GM21423 (cell line): ENCODE data around the gene SLCO1B1.
"Not testable (repeated sequence)": the region's sequence is repeated elsewhere in the genome, so short reads cannot be mapped to it uniquely, and the experiment has no call there.

ENCODE experiments used
- ATAC-seq: cut with Tn5 transposase; IDR thresholded peaks from one replicate; pipeline ENCODE4 v1.9.1; 2021; ENCODE audit warnings: mild to moderate bottlenecking, moderate library complexity; ENCODE audit not compliant: unreplicated experiment

Gene SLCO1B1, protein sequence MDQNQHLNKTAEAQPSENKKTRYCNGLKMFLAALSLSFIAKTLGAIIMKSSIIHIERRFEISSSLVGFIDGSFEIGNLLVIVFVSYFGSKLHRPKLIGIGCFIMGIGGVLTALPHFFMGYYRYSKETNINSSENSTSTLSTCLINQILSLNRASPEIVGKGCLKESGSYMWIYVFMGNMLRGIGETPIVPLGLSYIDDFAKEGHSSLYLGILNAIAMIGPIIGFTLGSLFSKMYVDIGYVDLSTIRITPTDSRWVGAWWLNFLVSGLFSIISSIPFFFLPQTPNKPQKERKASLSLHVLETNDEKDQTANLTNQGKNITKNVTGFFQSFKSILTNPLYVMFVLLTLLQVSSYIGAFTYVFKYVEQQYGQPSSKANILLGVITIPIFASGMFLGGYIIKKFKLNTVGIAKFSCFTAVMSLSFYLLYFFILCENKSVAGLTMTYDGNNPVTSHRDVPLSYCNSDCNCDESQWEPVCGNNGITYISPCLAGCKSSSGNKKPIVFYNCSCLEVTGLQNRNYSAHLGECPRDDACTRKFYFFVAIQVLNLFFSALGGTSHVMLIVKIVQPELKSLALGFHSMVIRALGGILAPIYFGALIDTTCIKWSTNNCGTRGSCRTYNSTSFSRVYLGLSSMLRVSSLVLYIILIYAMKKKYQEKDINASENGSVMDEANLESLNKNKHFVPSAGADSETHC

DNA sequence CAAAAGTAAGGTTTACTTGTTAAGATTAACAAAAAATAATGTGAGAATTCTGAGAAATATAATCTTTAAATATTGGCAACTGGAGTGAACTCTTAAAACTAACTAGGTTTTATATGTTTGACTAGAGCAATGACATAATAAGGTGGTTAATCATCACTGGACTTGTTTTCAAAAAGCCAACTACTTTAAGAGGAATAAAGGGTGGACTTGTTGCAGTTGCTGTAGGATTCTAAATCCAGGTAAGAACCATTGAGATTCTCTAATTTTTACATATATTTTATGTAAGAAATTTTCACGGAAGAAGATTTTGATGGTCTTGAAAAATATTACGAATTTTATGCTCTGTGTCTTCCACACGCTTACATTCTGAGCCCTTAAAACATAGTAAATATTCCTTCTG is at the start of gene SLCO1B1:
TSS of gene SLCO1B1 (plus strand) at position 197 of the 400 bp plus-strand sequence. CDS start 10,381 bp downstream, outside the sequence.
- no peak for ATAC-seq

- ATAC-seq: not testable (repeated sequence)
Observed at GRCh38 chr12:21084753-21085152, 46.2 kb upstream of the SLCO1B1 start.

DNA sequence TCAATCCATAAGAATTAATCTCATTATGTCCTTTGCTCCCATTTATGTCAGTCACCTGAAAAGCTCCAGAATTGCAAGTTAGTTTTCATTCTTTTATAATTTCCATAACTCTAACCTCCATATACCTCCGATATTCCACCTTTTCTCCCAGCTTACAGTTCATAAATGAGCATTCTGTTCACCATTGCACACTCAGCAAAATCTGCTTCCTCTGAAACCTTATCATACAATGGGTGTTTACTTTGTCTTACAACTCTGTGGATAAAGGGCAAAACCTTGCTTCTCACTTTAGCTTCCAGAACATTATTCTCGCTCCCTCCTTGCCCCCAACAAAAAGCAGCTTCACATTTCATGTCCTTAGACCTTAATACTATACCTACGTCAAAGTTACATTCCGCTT is 19.3 kb upstream of the SLCO1B1 start:
- ATAC-seq: no peak

DNA sequence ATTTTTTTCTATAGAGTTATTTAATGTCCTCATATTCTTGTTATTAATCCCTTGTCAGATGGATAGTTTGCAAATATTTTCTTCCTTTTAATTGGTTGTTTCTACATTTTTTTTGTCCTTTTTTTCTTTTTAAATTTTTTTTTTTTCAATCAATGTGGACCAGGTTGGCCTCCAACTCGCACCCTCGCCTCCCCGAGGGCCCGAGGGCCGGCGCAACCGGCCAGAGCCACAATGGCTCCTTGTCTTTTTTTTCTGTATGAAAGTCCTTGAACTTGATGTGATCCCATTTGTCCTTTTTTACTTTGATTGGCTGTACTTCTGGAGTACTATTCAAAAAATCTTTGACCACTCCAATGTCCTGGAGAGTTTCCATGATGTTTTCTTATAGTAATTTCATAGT is 17.7 kb upstream of the SLCO1B1 start:
- ATAC-seq: no peak

DNA sequence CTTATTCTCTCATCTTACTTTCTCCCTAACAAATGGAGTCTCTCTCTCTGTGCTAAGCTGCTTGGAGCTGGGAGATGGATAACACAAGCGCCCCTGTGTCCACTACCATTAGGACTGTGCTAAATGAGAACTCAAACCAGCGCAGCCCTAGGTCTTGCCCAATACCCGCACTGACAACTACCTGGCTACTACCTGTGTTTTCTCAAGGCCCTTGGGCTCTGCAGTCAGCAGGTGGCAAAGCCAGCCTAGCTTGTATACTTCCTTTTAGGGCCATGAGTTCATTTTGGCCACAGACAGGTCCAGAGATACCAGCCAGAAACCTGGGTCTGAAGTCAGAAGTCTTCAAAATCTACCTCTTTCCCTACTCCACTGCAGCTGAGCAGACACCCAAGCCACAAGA is 13.0 kb upstream of the SLCO1B1 start:
- no peak for ATAC-seq

- ATAC-seq: no peak
Observed at GRCh38 chr12:21118760-21119159, 12.2 kb upstream of the SLCO1B1 start.

DNA sequence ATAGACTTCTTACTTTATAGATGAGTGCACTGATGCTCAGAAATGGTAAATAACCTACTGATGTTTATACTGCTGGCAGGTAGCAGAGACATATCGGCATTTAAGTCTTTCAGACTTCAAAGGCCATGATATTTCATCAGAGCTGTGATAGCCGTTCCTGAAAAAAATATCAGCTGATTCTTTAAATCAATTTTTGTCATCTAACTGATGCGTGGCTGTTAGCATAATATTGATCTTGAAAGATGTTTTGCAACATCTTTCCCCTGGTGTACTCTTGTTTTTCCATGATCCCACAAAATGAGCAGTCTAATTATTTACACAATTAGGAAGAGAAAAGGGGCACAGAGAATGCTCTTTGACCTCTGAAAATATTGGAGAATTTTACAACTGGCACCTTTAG is 1.6 kb upstream of the SLCO1B1 start:
- ATAC-seq: no peak

DNA sequence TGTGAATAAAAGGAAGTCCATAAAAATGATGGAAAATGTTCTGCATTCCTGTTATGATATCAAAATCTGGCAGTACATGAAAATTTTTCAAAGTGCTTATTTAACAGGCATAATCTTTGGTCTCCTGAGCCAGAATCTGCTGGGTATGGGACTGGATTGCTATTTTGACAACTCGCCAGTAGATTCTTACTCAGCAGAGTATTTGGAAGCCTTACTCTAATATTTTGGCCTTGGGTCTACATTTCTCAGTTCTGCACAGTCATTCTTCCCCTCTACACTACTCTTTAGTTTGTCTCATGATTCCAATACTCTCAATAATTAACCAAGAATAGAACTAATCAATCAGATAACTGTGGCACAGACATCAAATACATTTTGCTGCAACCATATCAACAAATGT is 1.1 kb upstream of the SLCO1B1 start:
- no peak for ATAC-seq

GRCh38 chr12:21137318-21137999 is 6.5 kb downstream of the SLCO1B1 start:
- not testable (repeated sequence) for ATAC-seq

GRCh38 chr12:21138016-21138415 is 7.0 kb downstream of the SLCO1B1 start:
- no peak for ATAC-seq

GRCh38 chr12:21144309-21144708 is 13.3 kb downstream of the SLCO1B1 start:
- no peak for ATAC-seq

DNA sequence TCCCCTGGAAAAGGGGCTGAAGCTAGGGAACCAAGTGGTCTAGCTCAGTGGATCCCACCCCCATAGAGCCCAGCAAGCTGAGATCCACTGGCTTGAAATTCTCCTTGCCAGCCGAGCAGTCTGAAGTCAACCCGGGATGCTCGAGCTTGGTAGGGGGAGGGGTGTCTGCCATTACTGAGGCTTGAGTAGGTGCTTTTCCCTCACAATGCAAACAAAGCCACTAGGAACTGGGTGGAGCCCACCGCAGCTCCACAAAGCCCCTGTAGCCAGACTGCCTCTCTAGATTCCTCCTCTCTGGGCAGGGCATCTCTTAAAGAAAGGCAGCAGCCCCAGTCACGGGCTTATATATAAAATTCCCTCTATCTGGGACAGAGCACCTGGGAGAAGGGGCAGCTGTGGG is 18.9 kb downstream of the SLCO1B1 start:
- not testable (repeated sequence) for ATAC-seq

- no peak for ATAC-seq
Observed at GRCh38 chr12:21151184-21151583, 20.2 kb downstream of the SLCO1B1 start.

GRCh38 chr12:21155522-21156351 is 24.7 kb downstream of the SLCO1B1 start:
- ATAC-seq: no peak

DNA sequence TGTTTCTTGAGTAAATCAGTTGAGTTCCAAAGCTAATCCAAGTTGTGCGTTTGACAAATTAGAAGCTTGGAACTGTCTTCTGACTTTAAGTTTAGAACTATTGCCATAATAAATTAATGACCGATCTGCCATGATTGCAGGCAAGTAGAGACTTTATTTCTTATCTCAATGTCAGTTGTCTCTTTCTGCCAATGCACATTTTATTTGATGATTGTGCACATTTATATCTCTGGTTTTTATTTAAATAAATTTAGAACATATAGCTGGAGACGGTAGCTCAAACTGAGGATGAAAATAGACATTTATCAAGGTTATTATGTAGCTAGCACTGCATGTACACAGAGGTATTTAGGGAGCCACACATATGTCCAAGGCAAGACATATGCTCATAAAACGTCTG is 34.1 kb downstream of the SLCO1B1 start:
- ATAC-seq: no peak

DNA sequence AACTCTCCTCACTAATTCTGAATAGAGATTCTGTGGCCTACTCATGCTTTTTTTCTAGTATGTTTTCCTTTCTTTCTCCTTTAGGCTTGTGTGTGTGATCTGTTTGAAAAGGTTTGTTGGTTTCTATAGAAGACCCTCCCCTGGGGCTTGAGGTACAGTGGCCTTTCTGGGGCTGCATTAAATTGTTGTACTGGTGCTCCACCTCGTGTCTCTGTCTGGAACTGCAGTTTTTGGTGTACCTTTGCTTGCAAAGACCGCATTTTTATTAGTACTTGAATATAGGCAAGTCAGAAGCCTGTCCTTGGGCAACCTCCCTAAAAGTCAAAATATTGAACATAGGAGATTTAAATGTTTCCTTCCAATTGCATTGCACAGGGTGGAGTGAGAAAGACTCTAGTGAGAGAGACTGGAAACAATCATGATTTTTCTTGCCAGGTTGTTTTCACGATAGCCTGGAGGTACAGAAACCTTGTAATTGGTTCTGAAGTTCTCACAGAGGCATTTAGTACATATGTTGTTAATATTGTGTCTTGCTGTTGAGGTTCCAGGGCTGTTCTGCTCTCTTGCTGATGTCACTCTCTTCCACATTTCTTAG is 39.0 kb downstream of the SLCO1B1 start:
- ATAC-seq: no peak

- ATAC-seq: no peak
Observed at GRCh38 chr12:21172079-21172478, 41.1 kb downstream of the SLCO1B1 start.

GRCh38 chr12:21183721-21184275 is 52.8 kb downstream of the SLCO1B1 start:
- no peak for ATAC-seq

- no peak for ATAC-seq
Observed at GRCh38 chr12:21190016-21190415, 59.0 kb downstream of the SLCO1B1 start.

GRCh38 chr12:21214433-21214832 is 83.4 kb downstream of the SLCO1B1 start:
- not testable (repeated sequence) for ATAC-seq
